Measurements from ENCODE around the gene AOPEP. TPM values are rescaled to one million over a fixed set of nuclear protein-coding genes. Genes with fewer than 3 reads are reported as not detected.

AOPEP gene
- total RNA-seq, 4 donors from 2014 or later: 126 to 216 (median 136) TPM

GRCh38 chr9:94760010-94760409, 33.5 kb downstream of the AOPEP start:
- TF ChIP-seq POLR2A (IDR thresholded peaks at IDR 0.05) (no peak), CTCF (IDR thresholded peaks at IDR 0.05) (no peak)
- intact Hi-C loops (cut with DNase I): no loop called here
- no peak overlapping the region for H3K4me3 ChIP-seq (replicated peaks in 1 of 3)
- 86% methylated on average over 7 of the region's 7 CpGs for WGBS, 2 donors
- H3K4me1 ChIP-seq: peaks cover 19 to 21% of the 10 kb centered on the region in 2 donors
- peaks cover 0 to 4% of the 10 kb centered on the region in 2 donors for H3K36me3 ChIP-seq
- no peak for DNase-seq
- H3K27me3 ChIP-seq: no peaks in the 10 kb centered on the region
- no peaks in the 10 kb centered on the region for H3K9me3 ChIP-seq
- H3K27ac ChIP-seq: no peak overlapping the region

- Histone ChIP-seq H3K9me3 (no peaks in the 10 kb centered on the region), H3K27me3 (no peaks in the 10 kb centered on the region), H3K36me3 (peaks cover 0 to 4% of the 10 kb centered on the region in 2 donors), H3K27ac (no peak overlapping the region), H3K4me1 (peaks cover 19 to 21% of the 10 kb centered on the region in 2 donors), H3K4me3 (replicated peaks in 1 of 3) (no peak overlapping the region)
- intact Hi-C loops (cut with DNase I): no loop called here
- WGBS, 2 donors: 94 to 97% methylated on average over 5 of the region's 5 CpGs
- no peak for DNase-seq
- TF ChIP-seq CTCF (IDR thresholded peaks at IDR 0.05) (no peak), POLR2A (IDR thresholded peaks at IDR 0.05) (no peak)
Measured at GRCh38 chr9:94760660-94761059, 34.2 kb downstream of the AOPEP start.

GRCh38 chr9:94761481-94761880, 35.0 kb downstream of the AOPEP start:
- no peak for DNase-seq
- WGBS, 2 donors: 96% methylated on average over 4 of the region's 4 CpGs
- H3K27ac ChIP-seq: no peak overlapping the region
- intact Hi-C loops (cut with DNase I): no loop called here
- H3K4me1 ChIP-seq: peaks cover 19 to 20% of the 10 kb centered on the region in 2 donors
- H3K27me3 ChIP-seq: no peaks in the 10 kb centered on the region
- TF ChIP-seq CTCF (IDR thresholded peaks at IDR 0.05) (no peak), POLR2A (IDR thresholded peaks at IDR 0.05) (no peak)
- no peaks in the 10 kb centered on the region for H3K9me3 ChIP-seq
- no peak overlapping the region for H3K4me3 ChIP-seq (replicated peaks in 1 of 3)
- H3K36me3 ChIP-seq: peaks cover 0 to 4% of the 10 kb centered on the region in 2 donors

- no peak for DNase-seq
- no peaks in the 10 kb centered on the region for H3K27me3 ChIP-seq
- H3K36me3 ChIP-seq: no peaks in the 10 kb centered on the region
- no peaks in the 10 kb centered on the region for H3K9me3 ChIP-seq
- H3K4me1 ChIP-seq: peaks cover 6% of the 10 kb centered on the region in 2 donors
- no peak overlapping the region for H3K4me3 ChIP-seq (replicated peaks in 1 of 3)
- no peak overlapping the region for H3K27ac ChIP-seq
- TF ChIP-seq CTCF (IDR thresholded peaks at IDR 0.05): no peak
- TF ChIP-seq POLR2A (IDR thresholded peaks at IDR 0.05): no peak
- WGBS, 2 donors: 92 to 95% methylated on average over 9 of the region's 9 CpGs
- intact Hi-C loops (cut with DNase I): no loop called here
Measured at GRCh38 chr9:94767331-94768072, 41.0 kb downstream of the AOPEP start.

GRCh38 chr9:94768766-94769165, 42.3 kb downstream of the AOPEP start:
- WGBS, 2 donors: 91 to 94% methylated on average over 3 of the region's 3 CpGs
- H3K27me3 ChIP-seq: no peaks in the 10 kb centered on the region
- no peaks in the 10 kb centered on the region for H3K36me3 ChIP-seq
- H3K4me1 ChIP-seq: peaks cover 12 to 19% of the 10 kb centered on the region in 2 donors
- H3K27ac ChIP-seq: no peak overlapping the region
- no peaks in the 10 kb centered on the region for H3K9me3 ChIP-seq
- H3K4me3 ChIP-seq (replicated peaks in 1 of 3): no peak overlapping the region
- TF ChIP-seq POLR2A (IDR thresholded peaks at IDR 0.05): no peak
- no peak for TF ChIP-seq CTCF (IDR thresholded peaks at IDR 0.05)
- DNase-seq: no peak
- intact Hi-C loops (cut with DNase I): no loop called here

All from thyroid gland (tissue), 4 donors.